H1 (cell line): Measurements from ENCODE around the gene CPT1A. TPM values are rescaled to one million over a fixed set of nuclear protein-coding genes. Genes with fewer than 3 reads are reported as not detected.

Source experiments
- CTCF ChIA-PET: fragments of 300-600 bp; sonication (Branson Sonifier 250); formaldehyde crosslinking; loops from one replicate; lab custom pipeline; 2021; ENCODE audit not compliant: partially characterized antibody; lab: Charles Lee
- POLR2A ChIA-PET: fragments of 300-600 bp; sonication (Branson Sonifier 250); formaldehyde crosslinking; loops from one replicate; lab custom pipeline; 2021; ENCODE audit warnings: inconsistent platforms; ENCODE audit not compliant: partially characterized antibody; lab: Charles Lee
- DNase-seq, 2 experiments: peaks; one replicate each; pipeline versions ENCODE4 v3.0.0 to v3.0.0-alpha.2; 2010 to 2022; ENCODE audit warnings: low spot score in 2 of 2, low read depth in 1 of 2, mixed read lengths in 1 of 2
- FAIRE-seq: peaks from 2 replicates; lab custom pipeline; 2011; peaks lifted over from hg19 to GRCh38; lab: Jason Lieb, UNC
- H2AFZ ChIP-seq: 2 replicates; pipeline ENCODE4 v1.8.1; 2012; ENCODE audit warnings: low read length, inconsistent platforms
- H2AK5ac ChIP-seq: 2 replicates; pipeline ENCODE4 v1.6.1; 2013; ENCODE audit warnings: low read depth, low read length
- H2BK120ac ChIP-seq: replicated peaks from 2 replicates; pipeline ENCODE3; 2013; ENCODE audit warnings: low read depth, low read length, inconsistent platforms
- H2BK12ac ChIP-seq: 2 replicates; pipeline ENCODE4 v1.6.1; 2013; ENCODE audit warnings: low read depth, low read length
- H2BK15ac ChIP-seq: 2 replicates; pipeline ENCODE4 v1.6.1; 2013; ENCODE audit warnings: low read length
- H2BK20ac ChIP-seq: 2 replicates; pipeline ENCODE4 v1.6.1; 2013; ENCODE audit warnings: low read length
- H2BK5ac ChIP-seq: 2 replicates; pipeline ENCODE4 v1.6.1; 2013; ENCODE audit warnings: low read depth, low read length
- H3K14ac ChIP-seq: 2 replicates; pipeline ENCODE4 v1.6.1; 2013; ENCODE audit warnings: inconsistent platforms; ENCODE audit not compliant: insufficient read length
- H3K18ac ChIP-seq: 2 replicates; pipeline ENCODE4 v1.6.1; 2013; ENCODE audit warnings: low read length; ENCODE audit errors: extremely low read depth
- H3K23ac ChIP-seq: 2 replicates; pipeline ENCODE4 v1.6.1; 2013; ENCODE audit warnings: inconsistent platforms; ENCODE audit not compliant: insufficient read length
- H3K23me2 ChIP-seq: 2 replicates; pipeline ENCODE4 v1.6.1; 2013; ENCODE audit warnings: low read depth, low read length
- H3K27ac ChIP-seq: 2 replicates; pipeline ENCODE4 v1.6.1; 2011; ENCODE audit warnings: low read depth, low read length, inconsistent platforms
- H3K27me3 ChIP-seq, 4 experiments: replicated peaks in 1 of 4; 1 replicate in 1 of 4; 2 replicates in 3 of 4; pipeline versions ENCODE4 v1.6.1 to v1.8.1; 2011 to 2013; ENCODE audit warnings: low read length in 3 of 4, mild to moderate bottlenecking in 3 of 4, inconsistent platforms in 2 of 4, mixed read lengths in 2 of 4, moderate library complexity in 1 of 4; ENCODE audit not compliant: control insufficient read depth in 3 of 4, insufficient read depth in 3 of 4; ENCODE audit errors: extremely low read depth in 1 of 4
- H3K36me3 ChIP-seq, 4 experiments: 2 replicates each; pipeline versions ENCODE4 v1.6.1 to v1.8.1; 2011 to 2013; ENCODE audit warnings: mild to moderate bottlenecking in 4 of 4, low read length in 3 of 4, moderate library complexity in 2 of 4, control low read depth in 1 of 4, inconsistent platforms in 1 of 4; ENCODE audit not compliant: insufficient read depth in 4 of 4, control insufficient read depth in 2 of 4
- H3K4ac ChIP-seq: replicated peaks from 2 replicates; pipeline ENCODE3; 2013; ENCODE audit warnings: low read length, low read depth, mixed read lengths, inconsistent platforms; ENCODE audit not compliant: insufficient read length
- H3K4me1 ChIP-seq, 4 experiments: replicated peaks in 1 of 4; 1 replicate in 1 of 4; 2 replicates in 3 of 4; pipeline versions ENCODE4 v1.6.1 to v1.8.1; 2011 to 2013; ENCODE audit warnings: low read length in 3 of 4, inconsistent platforms in 2 of 4, mixed read lengths in 1 of 4; ENCODE audit not compliant: insufficient read depth in 4 of 4, control insufficient read depth in 3 of 4
- H3K4me2 ChIP-seq, 2 experiments: 2 replicates each; pipeline versions ENCODE4 v1.6.1 to v1.8.1; 2011 to 2013; ENCODE audit warnings: low read depth in 2 of 2, low read length in 2 of 2, control low read depth in 1 of 2, inconsistent platforms in 1 of 2, mild to moderate bottlenecking in 1 of 2; ENCODE audit not compliant: insufficient read depth in 1 of 2
- H3K4me3 ChIP-seq, 4 experiments: fragments of 200-600, 300-600 bp in 1 of 4; sonication (generic), shearing (Covaris generic), sonication (Bioruptor Twin) in 1 of 4; 2 replicates each; pipeline versions ENCODE4 v1.5.1 to v1.8.1; 2011 to 2016; ENCODE audit warnings: low read length in 4 of 4, low read depth in 3 of 4, control low read depth in 2 of 4, inconsistent platforms in 2 of 4, mild to moderate bottlenecking in 2 of 4, mixed read lengths in 1 of 4, moderate library complexity in 1 of 4; ENCODE audit not compliant: insufficient read depth in 2 of 4; ENCODE audit errors: extremely low read depth in 1 of 4
- H3K56ac ChIP-seq: replicated peaks from 2 replicates; pipeline ENCODE3; 2013; ENCODE audit warnings: low read depth, mild to moderate bottlenecking, mixed read lengths, low read length, inconsistent platforms; ENCODE audit not compliant: insufficient read length
- H3K79me1 ChIP-seq: 2 replicates; pipeline ENCODE4 v1.6.1; 2013; ENCODE audit warnings: low read depth, low read length, control low read depth
- H3K79me2 ChIP-seq, 2 experiments: 2 replicates each; pipeline versions ENCODE4 v1.6.1 to v1.8.1; 2012 to 2013; ENCODE audit warnings: low read length in 2 of 2, mild to moderate bottlenecking in 2 of 2, inconsistent platforms in 1 of 2; ENCODE audit not compliant: insufficient read depth in 2 of 2, control insufficient read depth in 1 of 2
- H3K9ac ChIP-seq, 4 experiments: replicated peaks in 1 of 4; 1 replicate in 1 of 4; 2 replicates in 3 of 4; pipeline versions ENCODE4 v1.6.1 to v1.8.1; 2011 to 2013; ENCODE audit warnings: low read depth in 3 of 4, low read length in 3 of 4, control low read depth in 2 of 4, mild to moderate bottlenecking in 2 of 4, moderate library complexity in 2 of 4, inconsistent platforms in 1 of 4; ENCODE audit errors: extremely low read depth in 1 of 4
- H3K9me3 ChIP-seq, 2 experiments: 2 replicates each; pipeline versions ENCODE4 v1.6.1 to v1.8.1; 2012 to 2013; ENCODE audit warnings: mild to moderate bottlenecking in 2 of 2, moderate library complexity in 2 of 2, control low read depth in 1 of 2, inconsistent platforms in 1 of 2, low read depth in 1 of 2, low read length in 1 of 2, mixed read lengths in 1 of 2; ENCODE audit not compliant: insufficient read depth in 2 of 2
- H4K20me1 ChIP-seq, 2 experiments: replicated peaks in 1 of 2; 2 replicates each; pipeline versions ENCODE3 to v1.8.1; 2011 to 2013; ENCODE audit warnings: inconsistent platforms in 2 of 2, low read length in 2 of 2, mild to moderate bottlenecking in 1 of 2; ENCODE audit not compliant: insufficient read depth in 2 of 2, control insufficient read depth in 1 of 2
- H4K5ac ChIP-seq: 2 replicates; pipeline ENCODE4 v1.6.1; 2013; ENCODE audit warnings: low read length, low read depth, mixed read lengths, inconsistent platforms; ENCODE audit not compliant: insufficient read length
- H4K8ac ChIP-seq: 2 replicates; pipeline ENCODE4 v1.8.0; 2013; ENCODE audit warnings: mild to moderate bottlenecking, moderate library complexity, low read length, inconsistent platforms; ENCODE audit not compliant: insufficient read depth; ENCODE audit errors: extremely low read depth
- H4K91ac ChIP-seq: replicated peaks from 2 replicates; pipeline ENCODE3; 2013; ENCODE audit warnings: low read length, mixed read lengths, inconsistent platforms; ENCODE audit not compliant: insufficient read length
- GTF2F1 ChIP-seq: IDR thresholded peaks from 2 replicates; pipeline ENCODE4 v1.6.1; 2012; ENCODE audit warnings: low read depth, low read length, improper control_type of control experiment, borderline replicate concordance
- WGBS, 2 experiments: shearing (Covaris generic) in 1 of 2; methylation state at CpG; one replicate each; pipeline versions ENCODE4 v1.1.6 to v1.1.7; 2013 to 2015; ENCODE audit warnings: low lambda C conversion rate in 2 of 2, mixed read lengths in 2 of 2, inconsistent platforms in 1 of 2, low coverage in 1 of 2, missing lambda C conversion rate in 1 of 2; ENCODE audit not compliant: insufficient replicate concordance in 2 of 2, insufficient coverage in 1 of 2, insufficient read length in 1 of 2; ENCODE audit errors: extremely low coverage in 1 of 2, missing lambda C conversion rate in 1 of 2; 5-methylcytosine and 5-hydroxymethylcytosine counted together
- polyA plus RNA-seq, 7 experiments: library from polyadenylated mRNA; depleted of rRNA in 3 of 7; stranded (reverse) in 5 of 7; unstranded in 2 of 7; fragments of >200 nt in 5 of 7; fragments of 200-250 nt in 2 of 7; gene quantifications; 1 replicate in 5 of 7; 2 replicates in 1 of 7; 4 replicates in 1 of 7; pipeline versions ENCODE4 v1.2.1 to v1.2.3, GENCODE V29; 2011 to 2013; ENCODE audit warnings: missing spikeins in 2 of 7, mixed read lengths in 2 of 7
- total RNA-seq: library from RNA; stranded (reverse); fragmentation: NEBNext Ultra II Directional; extraction: Animal tissue kit (Norgen Biotek cat#: 25700); gene quantifications from 2 replicates; pipeline ENCODE4 v1.2.1, GENCODE V29; 2021

Gene CPT1A
- total and polyA plus RNA-seq, 2 of the 8 experiments (the other 6 are each of a cell fraction or from before 2014, with no cell fraction given), result 2.9 to 12.2 TPM

DNA sequence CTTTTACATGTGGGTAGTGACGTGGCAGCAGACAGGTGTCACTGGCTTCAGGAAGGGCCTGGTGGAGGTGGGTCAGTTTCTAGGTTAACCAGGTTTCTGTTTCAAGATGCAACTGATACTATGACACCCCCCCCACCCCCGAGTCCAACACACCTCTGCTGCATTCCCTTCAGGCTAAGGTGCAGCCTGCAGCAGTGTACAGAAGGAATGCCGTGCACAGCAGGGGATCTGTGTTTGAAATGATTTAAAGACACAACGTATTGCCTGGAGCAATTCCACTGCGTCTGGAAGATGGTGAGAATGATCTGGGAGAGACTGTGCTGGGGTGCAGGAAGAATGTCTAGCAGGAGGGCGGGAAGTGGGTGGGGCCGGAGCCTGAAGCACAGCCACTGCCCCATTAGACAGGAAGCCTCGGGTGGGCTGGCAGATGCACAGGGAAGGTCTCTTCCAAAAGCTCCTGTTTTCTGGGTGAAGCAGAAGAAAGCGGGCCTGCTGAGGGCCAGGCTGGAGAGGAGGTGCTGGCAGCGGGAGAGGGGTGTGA lies 78.5 kb downstream of the CPT1A start:
- H3K36me3 ChIP-seq, result no peaks in the 10 kb centered on the region
- H3K56ac ChIP-seq, result no peak overlapping the region
- H2BK15ac ChIP-seq, result no peak overlapping the region
- H2BK120ac ChIP-seq, result no peak overlapping the region
- H3K9me3 ChIP-seq, result no peaks in the 10 kb centered on the region
- H2AFZ ChIP-seq, result no peak overlapping the region
- FAIRE-seq, result no peak
- H4K8ac ChIP-seq, result no peak overlapping the region
- CTCF ChIA-PET, result interaction anchor here (0.8 to 1.2 kb wide), 4 partner anchors 34 to 179 kb away, joined by 3 to 5 read pairs (median 3); no protein-coding TSS in a partner anchor
- H3K27me3 ChIP-seq, result no peaks in the 10 kb centered on the region
- H3K27ac ChIP-seq, result no peak overlapping the region
- H2BK20ac ChIP-seq, result no peak overlapping the region
- H3K4me2 ChIP-seq, result no peak overlapping the region
- POLR2A ChIA-PET, result interaction anchor here (1.4 kb wide), 1 partner anchor 14 kb away, joined by 4 read pairs; no protein-coding TSS in a partner anchor
- 0 out of 2 replicates have a peak, but pooled peaks cover 2% of the 10 kb centered on the region for H3K23me2 ChIP-seq
- no peak overlapping the region for H3K4me3 ChIP-seq
- no peak overlapping the region for H2BK5ac ChIP-seq
- H3K79me2 ChIP-seq, result no peaks in the 10 kb centered on the region
- WGBS, 2 experiments, result 78% methylated on average over 8 of the region's 10 CpGs; no CpG with 5 or more reads in 1 of the 2 experiments
- no peak overlapping the region for H3K4ac ChIP-seq
- H3K23ac ChIP-seq, result no peak overlapping the region
- H3K14ac ChIP-seq, result no peak overlapping the region
- H4K91ac ChIP-seq, result no peak overlapping the region
- no peak overlapping the region for H4K5ac ChIP-seq
- no peak for DNase-seq
- no peak for TF ChIP-seq GTF2F1
- TF ChIP-seq, all 59 proteins: peak for 0
- Histone ChIP-seq H3K9ac (no peak overlapping the region), H2AK5ac (no peak overlapping the region), H3K4me1 (peaks cover 0 to 6% (median 2%) of the 10 kb centered on the region in 4 experiments; a peak in 2 of 7 replicates), H4K20me1 (no peaks in the 10 kb centered on the region), H3K79me1 (no peaks in the 10 kb centered on the region), H2BK12ac (no peak overlapping the region), H3K18ac (no peak overlapping the region)
